Raji (cell line): Measurements from ENCODE around the gene CCT8.

Experiments
- POLR2A ChIP-seq: IDR thresholded peaks from 2 replicates; pipeline ENCODE4 v1.6.1; 2011; ENCODE audit warnings: low read depth, low read length, control low read depth; ENCODE audit not compliant: insufficient read depth

The CCT8 gene

DNA sequence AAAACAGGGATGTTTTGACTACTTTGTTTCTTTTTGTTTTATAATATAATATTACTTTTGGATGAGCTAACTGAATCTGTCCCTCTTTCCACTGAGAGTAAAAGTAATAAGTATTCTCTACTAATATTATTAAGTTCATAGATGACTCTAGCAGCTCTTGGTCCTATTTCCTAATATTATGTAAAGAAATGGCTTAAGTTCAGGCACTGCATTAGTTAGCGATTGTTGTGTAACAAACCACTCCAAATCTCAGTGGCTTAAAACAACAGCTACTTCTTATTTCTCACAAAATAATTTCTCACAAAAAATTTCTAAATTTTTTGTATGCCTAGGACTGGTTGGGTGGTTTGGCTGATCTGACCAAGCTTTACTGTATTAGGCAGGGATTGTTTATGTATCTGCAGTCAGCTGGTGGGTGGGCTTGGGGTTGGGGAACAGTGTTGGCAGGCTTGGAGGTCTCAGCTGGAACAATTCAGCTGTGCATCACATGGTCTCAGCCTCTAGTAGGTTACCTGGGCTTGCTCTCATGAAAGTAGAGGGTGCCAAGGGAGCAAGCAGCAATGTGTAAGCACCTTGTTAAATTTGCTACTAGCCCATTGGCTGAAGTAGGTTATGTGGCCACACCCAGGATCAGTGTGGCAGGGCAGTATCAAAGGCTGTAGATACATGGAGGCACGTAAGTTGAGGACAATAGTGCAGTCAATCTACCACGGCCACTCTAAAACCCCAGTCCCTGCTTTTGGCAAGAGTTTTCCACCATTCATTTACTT lies 8.8 kb upstream of the CCT8 start:
- TF ChIP-seq POLR2A, result no peak

DNA sequence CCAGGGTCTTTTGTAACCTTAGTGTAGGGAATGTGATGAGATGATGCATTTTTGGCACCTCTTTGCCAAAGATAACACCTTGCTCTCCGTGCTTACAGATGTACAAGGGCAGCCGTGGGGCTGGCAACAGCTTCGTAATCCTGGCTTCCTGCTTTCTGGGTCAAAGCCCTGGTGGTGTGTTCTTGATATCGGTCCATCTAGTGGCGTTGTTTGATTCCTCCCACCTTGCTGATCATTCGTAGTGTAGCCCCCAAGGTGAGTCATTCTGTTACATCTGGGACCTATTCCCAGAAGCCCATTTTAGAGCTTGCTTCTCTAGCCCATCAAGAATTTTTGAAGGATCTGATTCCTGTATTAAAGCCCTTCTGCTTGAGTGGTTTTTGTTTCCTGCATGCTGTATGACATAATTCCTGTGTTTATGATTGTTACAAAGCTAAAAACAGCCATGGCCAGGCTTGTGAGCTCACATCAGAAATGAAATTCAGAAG lies 7.0 kb upstream of the CCT8 start:
- TF ChIP-seq POLR2A, result no peak

DNA sequence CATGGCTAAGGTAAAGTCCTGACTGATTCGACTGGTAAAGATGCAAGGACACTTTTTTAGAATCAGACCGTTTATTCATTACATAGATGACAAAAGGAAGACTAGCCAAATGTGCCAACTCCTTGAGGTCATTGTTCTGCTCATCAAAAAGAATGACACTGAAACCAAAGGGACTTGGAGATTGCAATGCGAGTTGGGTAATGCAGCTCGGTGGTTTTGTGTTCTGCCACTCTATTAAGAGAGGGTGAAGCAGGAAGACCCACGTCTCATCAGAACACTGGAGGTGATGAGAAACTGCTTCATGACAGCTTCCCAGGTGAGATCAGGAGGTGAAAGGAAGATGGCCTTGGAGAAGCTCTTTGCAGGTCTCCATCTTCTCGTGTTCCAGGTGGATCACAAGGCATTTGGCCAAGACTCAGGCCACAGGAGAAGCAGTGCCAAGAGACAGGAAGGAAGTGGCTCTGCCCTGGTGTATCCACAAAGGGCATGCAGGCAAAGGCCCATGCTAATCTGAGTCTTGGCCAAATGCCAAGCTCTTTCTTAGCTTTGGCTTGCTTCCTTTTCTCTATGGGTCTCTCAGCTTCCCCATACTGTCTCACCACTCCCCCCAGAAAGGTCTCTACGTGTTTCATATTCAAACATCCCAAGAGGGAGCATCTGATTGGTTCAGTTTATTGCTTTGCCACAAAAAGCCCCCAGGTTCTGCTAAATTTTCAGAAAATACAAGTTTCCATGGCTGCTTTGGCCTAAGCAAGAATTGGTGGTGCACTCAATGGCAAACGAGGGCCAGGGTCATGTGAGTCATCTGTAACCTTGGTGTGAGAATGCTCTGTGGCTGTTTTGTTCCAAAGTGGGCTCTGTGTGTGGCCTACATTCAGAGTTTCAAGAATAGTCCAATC lies 5.7 kb upstream of the CCT8 start:
- no peak for TF ChIP-seq POLR2A

DNA sequence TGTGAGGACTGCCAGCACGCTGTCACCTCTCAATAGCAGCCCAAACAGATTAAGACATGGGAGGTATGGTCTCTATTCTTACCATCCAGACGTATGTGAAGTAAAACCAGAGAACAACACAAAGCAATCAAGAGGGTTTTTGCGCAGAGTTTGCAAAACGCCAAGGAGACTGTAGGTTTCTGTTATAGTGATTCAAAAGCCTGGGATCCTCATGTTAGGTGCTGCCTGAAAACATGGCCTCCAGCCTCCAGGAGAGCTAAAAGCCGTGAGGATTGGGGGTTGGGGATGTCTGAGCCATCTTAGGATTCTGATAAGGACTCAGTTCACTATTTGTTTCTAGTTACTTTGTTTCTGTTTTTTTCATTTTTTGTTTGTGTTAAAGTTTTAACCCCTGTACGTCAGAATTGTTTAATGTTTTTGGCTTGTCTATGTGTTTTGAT lies 4.2 kb upstream of the CCT8 start:
- TF ChIP-seq POLR2A, result no peak

DNA sequence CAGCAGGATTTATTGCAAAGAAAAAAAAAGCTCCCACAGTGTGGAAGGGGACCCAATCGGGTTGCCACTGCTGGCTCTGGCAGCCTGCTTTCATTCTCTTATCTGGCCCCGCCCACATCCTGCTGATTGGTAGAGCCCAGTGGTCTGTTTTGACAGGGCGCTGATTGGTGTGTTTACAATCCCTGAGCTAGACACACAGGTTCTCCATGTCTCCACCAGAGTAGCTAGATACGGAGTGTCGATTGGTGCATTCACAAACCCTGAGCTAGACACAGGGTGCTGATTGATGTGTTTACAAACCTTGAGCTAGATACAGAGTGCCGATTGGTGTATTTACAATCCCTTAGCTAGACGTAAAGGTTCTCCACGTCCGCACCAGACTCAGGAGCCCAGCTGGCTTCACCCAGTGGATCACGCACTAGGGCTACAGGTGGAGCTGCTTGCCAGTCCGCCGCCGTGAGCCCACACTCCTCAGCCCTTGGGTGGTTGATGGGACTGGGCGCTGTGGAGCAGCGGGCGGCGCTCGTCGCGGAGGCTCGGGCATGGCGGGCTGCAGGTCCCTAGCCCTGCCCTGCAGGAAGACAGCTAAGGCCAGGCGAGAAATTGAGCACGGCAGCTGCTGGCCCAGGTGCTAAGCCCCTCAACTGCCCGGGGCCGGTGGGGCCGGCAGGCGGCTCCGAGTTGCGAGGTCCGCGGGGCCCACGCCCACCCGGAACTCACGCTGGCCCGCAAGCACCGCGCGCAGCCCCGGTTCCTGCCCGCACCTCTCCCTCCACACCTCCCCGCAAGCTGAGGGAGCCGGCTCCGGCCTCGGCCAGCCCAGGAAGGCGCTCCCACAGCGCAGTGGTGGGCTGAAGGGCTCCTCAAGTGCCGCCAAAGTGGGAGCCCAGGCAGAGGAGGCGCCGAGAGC lies 3.5 kb upstream of the CCT8 start:
- TF ChIP-seq POLR2A, result peak; percentile 39; the same call in 1 of the 2 replicates

DNA sequence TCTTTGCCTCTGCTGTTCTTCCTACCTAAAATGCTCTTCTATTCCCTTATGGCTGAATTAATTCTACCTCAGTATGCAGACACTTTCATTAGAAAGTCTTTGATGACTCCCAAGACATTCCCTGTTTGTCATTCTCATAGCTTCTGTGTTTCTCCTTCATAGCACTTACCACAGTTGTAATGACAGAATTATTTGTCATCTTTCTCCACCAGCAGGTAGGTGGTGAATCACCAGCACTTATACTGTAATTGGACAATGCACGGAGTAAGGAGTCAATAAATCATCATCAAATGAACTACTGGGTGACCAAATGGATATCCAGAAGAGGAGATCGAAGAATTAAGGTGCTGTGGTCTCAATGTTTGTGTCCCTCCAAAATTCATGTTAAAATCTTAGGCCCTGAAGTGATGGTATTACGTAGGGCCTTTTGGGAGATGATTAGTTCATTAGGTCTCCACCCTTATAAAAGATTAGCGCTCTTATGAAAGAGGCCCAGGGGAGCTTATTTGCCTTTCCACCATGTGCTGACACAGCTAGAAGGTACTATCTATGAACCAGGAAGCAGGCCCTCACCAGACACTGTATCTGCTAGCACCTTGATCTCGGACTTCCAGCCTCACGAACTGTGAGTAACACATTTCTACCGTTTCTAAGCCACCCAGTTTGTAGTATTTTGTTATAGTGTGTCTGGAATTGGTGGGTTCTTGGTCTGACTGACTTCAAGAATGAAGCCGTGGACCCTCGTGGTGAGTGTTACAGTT lies 2.4 kb upstream of the CCT8 start:
- no peak for TF ChIP-seq POLR2A

DNA sequence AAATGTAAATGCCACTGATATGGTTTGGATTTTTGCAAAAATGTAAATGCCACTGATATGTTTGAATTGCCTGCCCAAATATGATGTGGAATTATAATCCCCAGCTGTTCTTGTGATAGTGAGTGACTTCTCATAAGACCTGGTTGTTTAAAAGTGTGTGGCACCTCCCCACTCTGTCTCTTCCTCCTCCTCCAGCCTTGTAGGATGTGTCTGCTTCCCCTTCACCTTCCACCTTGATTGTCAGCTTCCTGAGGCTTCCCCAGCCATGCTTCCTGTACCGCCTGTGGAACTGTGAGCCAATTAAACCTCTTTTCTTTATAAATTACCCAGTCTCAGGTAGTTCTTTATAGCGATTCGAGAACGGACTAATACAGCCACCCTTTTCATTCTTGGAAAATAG lies 1.3 kb upstream of the CCT8 start:
- no peak for TF ChIP-seq POLR2A

DNA sequence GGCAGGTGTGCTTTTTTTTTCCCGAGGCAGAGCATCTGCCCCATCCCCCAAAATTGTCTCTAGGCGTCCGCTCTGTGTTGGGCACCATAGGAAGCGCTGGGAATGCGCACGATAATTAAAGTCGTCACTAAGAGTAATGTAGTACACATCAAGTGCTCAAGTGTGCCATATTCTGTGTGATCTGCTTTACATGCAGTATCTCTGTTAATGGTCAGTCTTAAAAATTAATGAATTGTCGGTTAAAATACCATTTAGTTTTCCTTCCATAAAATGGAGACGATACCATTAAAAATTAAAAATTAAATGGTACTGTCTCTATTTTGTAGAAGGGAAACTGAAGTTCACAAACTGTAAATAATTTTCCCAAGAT lies 544 bp upstream of the CCT8 start:
- TF ChIP-seq POLR2A, result no peak

DNA sequence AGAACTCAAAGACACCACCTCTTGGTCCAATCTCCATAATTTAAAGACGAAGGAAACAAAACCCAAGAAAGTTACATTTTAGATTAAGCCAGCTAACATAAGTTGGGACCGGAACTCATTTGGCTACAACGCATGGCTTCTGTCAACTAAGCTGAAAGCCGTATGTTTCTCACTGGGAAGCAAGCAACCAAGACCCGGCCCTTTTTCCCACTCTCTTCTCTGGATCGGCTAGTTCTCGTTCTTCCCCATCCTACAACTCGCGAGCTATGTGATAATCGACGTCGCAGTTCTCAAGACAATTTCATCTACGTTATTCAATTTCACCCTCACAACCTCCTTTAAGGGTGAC lies 601 bp downstream of the CCT8 start:
- TF ChIP-seq POLR2A, result no peak

DNA sequence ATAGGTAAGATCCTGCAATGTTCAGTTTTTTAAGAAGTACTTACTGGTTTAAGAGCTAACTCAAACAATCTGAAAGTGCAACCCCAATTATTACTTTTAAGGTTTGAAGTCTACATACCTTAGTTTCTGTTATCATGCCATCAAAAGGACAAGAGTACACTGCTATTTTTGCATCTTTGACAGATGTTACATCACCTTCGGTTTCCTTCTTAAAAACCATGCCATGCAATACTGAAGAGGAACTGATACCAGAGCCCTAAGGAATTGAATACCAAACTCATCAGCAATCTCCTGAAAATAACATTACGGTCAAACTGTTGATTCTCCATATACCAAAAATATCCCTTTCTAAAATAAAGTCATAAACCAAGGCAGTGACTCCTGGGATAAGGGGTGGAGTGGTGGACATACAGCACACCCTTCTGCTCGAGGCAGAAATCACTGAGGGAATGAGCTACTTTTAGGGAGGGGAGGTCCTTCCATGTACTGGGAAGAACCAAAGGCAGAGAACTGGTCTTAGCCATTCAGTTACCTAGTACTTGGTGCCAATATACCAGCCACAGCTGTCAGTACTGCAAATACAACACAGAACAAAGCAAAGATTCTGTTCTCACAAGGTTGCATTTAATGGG lies 8.5 kb downstream of the CCT8 start:
- TF ChIP-seq POLR2A, result no peak

DNA sequence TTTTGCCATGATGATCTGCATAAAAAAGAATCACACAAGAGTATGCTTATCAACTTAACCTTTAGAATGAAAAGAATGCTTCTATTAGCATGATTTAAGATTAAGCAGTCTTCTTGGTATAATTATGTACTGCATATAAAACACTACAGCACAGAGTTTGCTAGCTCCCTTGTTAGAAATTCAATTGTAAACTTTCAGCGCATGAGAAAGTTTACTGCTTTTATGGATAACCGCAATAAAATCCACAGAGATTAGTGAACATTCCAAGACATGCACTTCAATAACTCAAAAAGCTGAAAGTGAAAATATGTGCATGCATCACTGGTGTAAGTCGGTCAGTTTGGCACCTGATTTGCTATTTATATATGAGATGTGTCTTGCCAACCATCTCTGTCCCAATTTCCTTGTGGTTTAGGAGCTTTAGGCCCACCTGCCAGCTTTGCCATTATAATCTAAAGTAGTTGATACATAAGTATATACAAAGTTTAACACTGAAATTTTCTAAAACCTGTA lies 16.9 kb downstream of the CCT8 start:
- no peak for TF ChIP-seq POLR2A

DNA sequence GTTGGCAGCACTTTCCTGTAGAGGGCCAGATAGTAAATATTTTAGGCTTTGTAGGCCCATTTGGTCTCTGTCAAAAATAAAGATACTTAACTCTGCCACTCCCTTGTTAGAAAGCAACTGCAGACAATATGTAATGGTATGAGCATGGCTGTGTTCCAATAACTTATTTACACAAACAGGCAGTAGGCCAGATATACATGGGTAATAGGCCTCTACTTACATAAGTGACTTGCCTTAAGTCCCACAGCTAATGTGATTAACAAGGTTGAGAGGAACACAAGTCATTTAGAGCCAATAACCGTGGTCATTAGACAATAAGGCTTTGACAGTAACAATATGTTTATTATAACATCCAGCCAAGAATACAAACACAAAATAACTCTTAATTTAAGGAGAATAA lies 17.4 kb downstream of the CCT8 start:
- TF ChIP-seq POLR2A, result no peak

DNA sequence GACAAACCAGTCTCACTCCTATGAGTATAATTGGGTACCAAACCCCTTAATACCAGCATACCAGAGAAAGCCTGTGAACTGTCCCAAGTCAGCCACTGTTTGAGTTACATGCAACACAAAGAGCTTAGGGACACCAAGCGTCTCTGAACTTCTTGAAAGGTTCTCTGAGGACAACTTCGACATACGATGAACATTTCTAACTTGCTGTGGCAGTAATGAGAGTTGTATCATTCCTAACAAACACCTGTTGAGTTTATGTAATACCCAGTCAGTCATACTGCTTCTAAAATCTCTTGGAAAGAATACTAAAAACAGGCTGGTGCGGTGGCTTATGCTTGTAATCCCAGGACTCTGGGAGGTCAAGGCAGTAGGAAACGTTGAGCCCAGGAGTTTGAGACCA lies 18.4 kb downstream of the CCT8 start:
- TF ChIP-seq POLR2A, result no peak

DNA sequence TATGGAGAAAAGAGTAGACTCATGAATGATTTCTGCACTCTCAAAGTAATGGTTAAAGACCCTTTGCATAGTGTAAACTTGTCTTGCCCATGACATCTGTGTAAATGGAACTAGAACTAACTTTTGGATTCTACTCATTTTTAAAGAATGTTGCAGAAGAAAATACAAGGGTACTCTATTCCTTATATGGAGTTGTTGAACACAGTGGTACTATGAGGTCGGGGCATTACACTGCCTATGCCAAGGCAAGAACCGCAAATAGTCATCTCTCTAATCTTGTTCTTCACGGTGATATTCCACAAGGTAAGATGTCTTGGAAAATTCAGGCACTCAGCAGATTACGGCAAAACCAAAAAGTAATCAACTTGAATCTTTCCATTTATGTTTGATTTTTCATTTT lies 19.8 kb downstream of the CCT8 start:
- no peak for TF ChIP-seq POLR2A
